Measurements from ENCODE around the gene PEMT.

DNA sequence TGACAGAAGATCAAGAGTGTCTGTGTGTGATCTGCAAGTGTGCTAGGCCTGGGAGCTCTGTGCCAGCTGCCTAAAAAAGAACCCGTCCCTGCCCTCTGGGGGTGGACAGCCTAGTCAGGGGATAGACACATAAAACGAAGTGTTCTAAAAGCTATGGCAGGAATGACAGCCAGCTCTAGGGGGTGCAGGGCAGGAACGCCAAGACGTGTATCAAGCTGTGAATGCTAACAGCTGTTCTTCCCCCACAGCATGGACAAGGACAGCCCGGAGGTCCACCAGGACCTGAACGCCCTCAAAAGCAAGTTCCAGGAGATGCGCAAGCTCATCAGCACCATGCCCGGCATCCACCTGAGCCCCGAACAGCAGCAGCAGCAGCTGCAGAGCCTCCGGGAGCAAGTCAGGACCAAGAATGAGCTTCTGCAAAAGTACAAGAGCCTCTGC, 100.5 kb downstream of the PEMT start:
- TF ChIP-seq, protein P1, sequence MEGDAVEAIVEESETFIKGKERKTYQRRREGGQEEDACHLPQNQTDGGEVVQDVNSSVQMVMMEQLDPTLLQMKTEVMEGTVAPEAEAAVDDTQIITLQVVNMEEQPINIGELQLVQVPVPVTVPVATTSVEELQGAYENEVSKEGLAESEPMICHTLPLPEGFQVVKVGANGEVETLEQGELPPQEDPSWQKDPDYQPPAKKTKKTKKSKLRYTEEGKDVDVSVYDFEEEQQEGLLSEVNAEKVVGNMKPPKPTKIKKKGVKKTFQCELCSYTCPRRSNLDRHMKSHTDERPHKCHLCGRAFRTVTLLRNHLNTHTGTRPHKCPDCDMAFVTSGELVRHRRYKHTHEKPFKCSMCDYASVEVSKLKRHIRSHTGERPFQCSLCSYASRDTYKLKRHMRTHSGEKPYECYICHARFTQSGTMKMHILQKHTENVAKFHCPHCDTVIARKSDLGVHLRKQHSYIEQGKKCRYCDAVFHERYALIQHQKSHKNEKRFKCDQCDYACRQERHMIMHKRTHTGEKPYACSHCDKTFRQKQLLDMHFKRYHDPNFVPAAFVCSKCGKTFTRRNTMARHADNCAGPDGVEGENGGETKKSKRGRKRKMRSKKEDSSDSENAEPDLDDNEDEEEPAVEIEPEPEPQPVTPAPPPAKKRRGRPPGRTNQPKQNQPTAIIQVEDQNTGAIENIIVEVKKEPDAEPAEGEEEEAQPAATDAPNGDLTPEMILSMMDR (IDR thresholded peaks at IDR 0.05): no peak
- TF ChIP-seq POLR2A (IDR thresholded peaks at IDR 0.05): no peak

Measured in adrenal gland (tissue), 5 donors.